Right lobe of liver (tissue), 4 donors: ENCODE data around the gene SLC8A2.

Experiments used
- CTCF ChIP-seq, 4 donors: fragments of 200-600 bp in 3 of 4; fragments of 450-650 bp in 1 of 4; IDR thresholded peaks; one replicate each; pipeline versions ENCODE4 v1.5.1 to v1.8.0; 2016 to 2022; ENCODE audit warnings: antibody characterized with exemption in 4 of 4, mild to moderate bottlenecking in 2 of 4
- POLR2A ChIP-seq: fragments of 450-650 bp; IDR thresholded peaks from one replicate; pipeline ENCODE4 v1.6.1; 2017; ENCODE audit warnings: antibody characterized with exemption, mild to moderate bottlenecking
- donor health status: DM: no; HTN: no; CAD: no.
- donor health status: DM: no; HTN: no; CAD: no.
- donor health status: DM: no; HTN: yes; CAD: no.

DNA sequence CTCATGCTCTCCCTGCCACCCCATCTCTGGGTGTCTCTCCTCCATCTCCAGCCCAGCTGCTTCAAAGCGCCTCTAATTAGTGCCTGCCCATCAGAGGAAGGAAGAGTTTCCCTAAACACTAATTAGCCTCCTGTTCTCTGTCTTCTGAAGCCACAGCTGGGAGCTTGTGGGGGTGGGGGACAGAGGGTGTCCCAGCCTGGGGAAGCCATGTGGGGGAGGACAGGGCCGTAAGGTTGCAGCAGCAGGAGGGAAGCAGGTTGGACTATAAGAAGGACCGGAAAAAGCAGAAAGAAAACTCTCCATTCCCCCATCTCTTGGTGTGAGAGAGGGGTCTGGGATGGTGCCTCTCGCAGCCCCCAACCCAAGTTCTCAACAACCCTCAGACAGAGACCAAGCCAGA, 26.2 kb downstream of the SLC8A2 start:
- TF ChIP-seq CTCF (IDR thresholded peaks at IDR 0.05) (no peak), POLR2A (no peak)
